CD4-positive, alpha-beta memory T cell (primary cell): ENCODE data around the gene TMEM63B. TPM values are rescaled to one million over a fixed set of nuclear protein-coding genes. Genes with fewer than 3 reads are reported as not detected.
A peak's percentile ranks its signal among the peaks of the same experiment; 100 is the strongest.
"Not testable (repeated sequence)": the region's sequence is repeated elsewhere in the genome, so short reads cannot be mapped to it uniquely, and the experiment has no call there.

ENCODE experiments used
- CTCF ChIA-PET: fragments of 350-600 bp; sonication (Branson Sonifier 250); formaldehyde crosslinking; loops from one replicate; lab custom pipeline; 2021; ENCODE audit warnings: inconsistent platforms; ENCODE audit not compliant: partially characterized antibody; lab: Charles Lee
- POLR2A ChIA-PET: fragments of 350-600 bp; sonication (Branson Sonifier 250); formaldehyde crosslinking; loops from one replicate; lab custom pipeline; 2021; ENCODE audit not compliant: partially characterized antibody; lab: Charles Lee
- DNase-seq, 5 donors: peaks; one replicate each; pipeline versions ENCODE4 v3.0.0 to v3.0.0-alpha.2; 2020 to 2022; ENCODE audit warnings: mixed read lengths in 1 of 5
- H3K27ac ChIP-seq: one replicate; pipeline ENCODE4 v1.7.0; 2013; ENCODE audit warnings: low read depth, low read length
- H3K27me3 ChIP-seq: 2 replicates; pipeline ENCODE4 v1.7.0; 2013; ENCODE audit warnings: mild to moderate bottlenecking, low read length, moderate library complexity; ENCODE audit not compliant: insufficient read depth
- H3K36me3 ChIP-seq: 2 replicates; pipeline ENCODE4 v1.7.0; 2013; ENCODE audit warnings: mild to moderate bottlenecking, low read length, moderate library complexity; ENCODE audit not compliant: insufficient read depth
- H3K4me1 ChIP-seq: 2 replicates; pipeline ENCODE4 v1.7.0; 2013; ENCODE audit warnings: mild to moderate bottlenecking, low read length, moderate library complexity; ENCODE audit not compliant: insufficient read depth
- H3K4me3 ChIP-seq, 2 donors: one replicate each; pipeline ENCODE4 v1.7.0; 2013; ENCODE audit warnings: low read length in 2 of 2, mild to moderate bottlenecking in 1 of 2
- H3K9me3 ChIP-seq, 2 donors: one replicate each; pipeline ENCODE4 v1.7.0; 2013; ENCODE audit warnings: low read length in 2 of 2, control low read depth in 1 of 2; ENCODE audit not compliant: control insufficient read depth in 1 of 2
- H3K27ac Mint-ChIP-seq, 7 donors: one replicate each; pipeline ENCODE4 v1.8.0; 2020 to 2021; ENCODE audit warnings: mixed read lengths in 7 of 7, mild to moderate bottlenecking in 6 of 7, inconsistent platforms in 3 of 7, moderate library complexity in 3 of 7
- H3K27me3 Mint-ChIP-seq, 2 donors: one replicate each; pipeline ENCODE4 v1.8.0; 2020 to 2021; ENCODE audit warnings: mixed read lengths in 2 of 2
- H3K36me3 Mint-ChIP-seq, 2 donors: one replicate each; pipeline ENCODE4 v1.8.0; 2020 to 2021; ENCODE audit warnings: mixed read lengths in 2 of 2, inconsistent platforms in 1 of 2, mild to moderate bottlenecking in 1 of 2
- H3K4me1 Mint-ChIP-seq, 4 donors: one replicate each; pipeline ENCODE4 v1.8.0; 2020 to 2021; ENCODE audit warnings: mixed read lengths in 4 of 4, mild to moderate bottlenecking in 1 of 4
- H3K4me3 Mint-ChIP-seq, 8 donors: one replicate each; pipeline ENCODE4 v1.8.0; 2020 to 2021; ENCODE audit warnings: mixed read lengths in 8 of 8, mild to moderate bottlenecking in 7 of 8, moderate library complexity in 6 of 8, inconsistent platforms in 3 of 8
- H3K9me3 Mint-ChIP-seq, 8 donors: one replicate each; pipeline ENCODE4 v1.8.0; 2020 to 2021; ENCODE audit warnings: mixed read lengths in 8 of 8, mild to moderate bottlenecking in 5 of 8, inconsistent platforms in 3 of 8, moderate library complexity in 1 of 8
- intact Hi-C: fragments of 100-400 bp; cut with micrococcal nuclease; formaldehyde crosslinking; loops from one replicate; pipeline ENCODE4 v1.15.1; 2023
- polyA plus RNA-seq, 2 donors: library from polyadenylated mRNA; unstranded; fragments of 300-500 nt; fragmentation: Illumina TruSeq; gene quantifications; one replicate each; pipeline ENCODE4 v1.2.3, GENCODE V29; 2021
- total RNA-seq, 2 experiments: library from RNA; stranded (reverse); gene quantifications; one replicate each; pipeline ENCODE4 v1.2.3, GENCODE V29; 2021

The TMEM63B gene
- total and polyA plus RNA-seq, 4 experiments from 2014 or later: 0.91 to 24.1 (median 11.5) TPM

DNA sequence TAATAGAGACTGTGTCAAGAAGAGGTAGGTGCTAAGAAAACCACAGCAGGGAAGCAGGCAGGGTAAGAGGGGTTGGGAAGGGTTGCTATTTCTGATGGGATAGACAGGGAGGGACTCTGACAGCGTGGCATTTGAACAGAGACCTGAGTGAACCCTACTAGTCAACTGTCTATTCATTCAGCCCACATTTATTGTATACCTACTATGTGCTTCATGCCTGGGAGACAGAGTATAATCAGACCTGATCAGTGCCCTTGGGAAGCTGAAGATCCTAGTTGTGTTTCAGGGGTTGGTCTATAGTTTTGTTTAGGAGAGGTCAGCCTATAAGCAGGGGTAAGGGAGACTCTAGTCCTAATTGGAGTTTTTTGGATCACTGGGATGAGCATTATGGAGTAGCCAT, 16.4 kb downstream of the TMEM63B start:
- intact Hi-C loops: no loop called here
- H3K27me3 ChIP-seq: no peaks in the 10 kb centered on the region
- peaks cover 31 to 58% of the 10 kb centered on the region in 2 donors for H3K36me3 Mint-ChIP-seq
- POLR2A ChIA-PET: interaction anchor here (0.9 kb wide), 1 partner anchor 10 kb away, joined by 3 read pairs; no protein-coding TSS in a partner anchor
- no peak overlapping the region for H3K4me3 Mint-ChIP-seq
- peak overlapping the region in 3 of 7 donors; percentile 13 to 71 (median 16) for H3K27ac Mint-ChIP-seq
- no peaks in the 10 kb centered on the region for H3K27me3 Mint-ChIP-seq
- H3K4me1 Mint-ChIP-seq: peaks cover 0 to 2% (median 0%) of the 10 kb centered on the region in 4 donors
- DNase-seq: no peak
- H3K9me3 ChIP-seq: no peaks in the 10 kb centered on the region
- no peak overlapping the region for H3K4me3 ChIP-seq
- no peak overlapping the region for H3K27ac ChIP-seq
- peaks cover 16% of the 10 kb centered on the region for H3K36me3 ChIP-seq
- H3K9me3 Mint-ChIP-seq: no peaks in the 10 kb centered on the region
- H3K4me1 ChIP-seq: no peaks in the 10 kb centered on the region
- CTCF ChIA-PET: interaction anchor here (2.7 kb wide), 1 partner anchor 46 kb away, joined by 11 read pairs; no protein-coding TSS in a partner anchor

DNA sequence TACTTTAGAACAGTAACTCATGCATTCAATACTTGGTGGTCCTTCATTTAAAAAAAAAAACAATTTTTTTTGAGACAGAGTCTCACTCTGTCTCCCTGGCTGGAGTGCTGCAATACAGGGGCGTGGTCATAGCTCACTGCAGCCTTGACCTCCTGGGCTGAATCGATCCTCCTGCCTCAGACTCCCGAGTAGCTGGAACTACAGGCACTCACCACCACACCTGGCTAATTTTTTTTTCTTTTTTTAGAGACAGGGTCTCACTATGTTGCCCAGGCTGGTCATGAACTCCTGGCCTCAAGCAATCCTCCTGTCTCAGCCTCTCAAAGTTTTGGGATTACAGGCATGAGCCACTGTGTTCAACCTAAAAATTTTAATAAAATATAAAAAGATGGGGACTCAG, 17.2 kb downstream of the TMEM63B start:
- H3K27ac ChIP-seq, H3K27ac Mint-ChIP-seq, intact Hi-C loops, POLR2A ChIA-PET, H3K27me3 Mint-ChIP-seq, H3K27me3 ChIP-seq, H3K4me3 ChIP-seq, H3K4me1 Mint-ChIP-seq, H3K4me3 Mint-ChIP-seq, H3K9me3 ChIP-seq, H3K9me3 Mint-ChIP-seq, DNase-seq, H3K4me1 ChIP-seq: not testable (repeated sequence)
- peaks cover 20% of the 10 kb centered on the region for H3K36me3 ChIP-seq
- H3K36me3 Mint-ChIP-seq: peaks cover 35 to 64% of the 10 kb centered on the region in 2 donors
- CTCF ChIA-PET: interaction anchor here (0.7 to 2.7 kb wide), 2 partner anchors 15 to 47 kb away, joined by 3 to 11 read pairs; no protein-coding TSS in a partner anchor

DNA sequence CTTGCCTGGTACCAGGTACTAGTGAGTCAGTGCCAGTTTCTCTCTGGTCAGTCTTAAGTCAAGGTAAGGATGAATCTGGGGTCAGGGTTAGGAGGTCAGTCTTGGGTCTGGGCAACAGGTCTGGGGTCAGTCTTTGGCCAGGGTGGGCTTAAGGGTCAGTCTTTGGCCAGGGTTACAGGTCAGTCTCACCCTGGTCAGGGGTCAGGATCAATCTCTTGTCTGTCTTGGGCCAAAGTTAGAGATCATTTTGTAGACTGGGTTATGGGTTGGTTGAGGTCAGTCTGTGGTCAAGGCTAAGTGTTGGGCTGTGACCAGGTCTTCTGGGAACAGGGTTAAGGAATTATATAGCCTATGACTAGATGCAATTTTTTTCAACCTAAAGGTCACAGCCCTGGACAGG, 18.5 kb downstream of the TMEM63B start:
- H3K27ac ChIP-seq: no peak overlapping the region
- H3K9me3 ChIP-seq: no peaks in the 10 kb centered on the region
- Mint-ChIP-seq H3K4me3 (no peak overlapping the region), H3K36me3 (peaks cover 22 to 53% of the 10 kb centered on the region in 2 donors), H3K4me1 (peaks cover 0 to 2% (median 0%) of the 10 kb centered on the region in 4 donors), H3K27me3 (no peaks in the 10 kb centered on the region), H3K9me3 (no peaks in the 10 kb centered on the region), H3K27ac (peak overlapping the region in 3 of 7 donors; percentile 2 to 59 (median 43))
- H3K4me3 ChIP-seq: no peak overlapping the region
- no peak for DNase-seq
- peaks cover 16% of the 10 kb centered on the region for H3K36me3 ChIP-seq
- ChIA-PET CTCF (interaction anchor here (1.5 kb wide), 1 partner anchor 46 kb away, joined by 4 read pairs; no protein-coding TSS in a partner anchor), POLR2A (no interaction called here)
- no peaks in the 10 kb centered on the region for H3K27me3 ChIP-seq
- intact Hi-C loops: no loop called here
- no peaks in the 10 kb centered on the region for H3K4me1 ChIP-seq

DNA sequence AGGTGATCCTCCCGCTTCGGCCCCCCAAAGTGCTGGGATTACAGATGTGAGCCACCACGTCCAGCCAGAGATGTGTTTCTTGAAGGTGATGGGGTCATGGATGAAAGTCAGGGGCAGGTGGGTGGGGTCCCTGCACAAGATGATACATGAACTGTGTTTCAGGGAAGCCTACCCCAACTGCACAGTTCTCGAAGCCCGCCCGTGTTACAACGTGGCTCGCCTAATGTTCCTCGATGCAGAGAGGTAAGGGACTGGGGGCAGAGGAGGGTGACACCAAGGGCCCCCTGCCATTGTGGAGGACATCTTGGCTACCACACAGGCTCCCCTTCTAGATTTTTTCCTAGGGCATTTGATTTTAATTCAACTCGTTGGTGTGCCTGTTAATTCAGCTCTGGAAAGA, 19.3 kb downstream of the TMEM63B start:
- Histone ChIP-seq H3K4me3 (no peak overlapping the region), H3K27me3 (no peaks in the 10 kb centered on the region), H3K9me3 (no peaks in the 10 kb centered on the region), H3K27ac (no peak overlapping the region), H3K36me3 (peaks cover 16% of the 10 kb centered on the region), H3K4me1 (peaks cover 4% of the 10 kb centered on the region)
- no peaks in the 10 kb centered on the region for H3K9me3 Mint-ChIP-seq
- no peak overlapping the region for H3K4me3 Mint-ChIP-seq
- POLR2A ChIA-PET: no interaction called here
- H3K27me3 Mint-ChIP-seq: no peaks in the 10 kb centered on the region
- H3K36me3 Mint-ChIP-seq: peaks cover 15 to 45% of the 10 kb centered on the region in 2 donors
- H3K4me1 Mint-ChIP-seq: peaks cover 3 to 8% (median 6%) of the 10 kb centered on the region in 4 donors
- DNase-seq: peak in 1 of 5 donors; percentile 11
- intact Hi-C loops: no loop called here
- CTCF ChIA-PET: interaction anchor here (0.9 to 2.0 kb wide), 4 partner anchors 12 to 50 kb away, joined by 3 to 5 read pairs (median 4); partner anchors contain the start of gene CAPN11
- peak overlapping the region in 1 of 7 donors; percentile 69 for H3K27ac Mint-ChIP-seq

DNA sequence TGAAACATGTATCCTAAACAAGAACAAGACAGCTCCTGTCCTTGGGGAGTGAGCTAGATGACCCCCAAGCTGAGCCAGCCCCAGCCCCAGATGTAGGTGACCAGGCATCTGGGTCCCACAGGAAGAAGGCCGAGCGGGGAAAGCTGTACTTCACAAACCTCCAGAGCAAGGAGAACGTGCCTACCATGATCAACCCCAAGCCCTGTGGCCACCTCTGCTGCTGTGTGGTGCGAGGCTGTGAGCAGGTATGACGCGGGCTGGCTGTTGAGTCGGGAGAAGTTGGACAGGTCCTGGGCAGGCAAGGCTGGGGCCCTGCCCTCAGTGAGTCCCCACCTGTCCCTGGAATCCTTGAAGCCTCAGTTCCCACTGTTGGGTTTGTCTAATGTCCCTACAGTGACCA, 19.9 kb downstream of the TMEM63B start:
- ChIA-PET POLR2A (no interaction called here), CTCF (interaction anchor here (0.9 to 2.0 kb wide), 3 partner anchors 11 to 51 kb away, joined by 3 to 5 read pairs (median 3); partner anchors contain the start of gene CAPN11)
- H3K4me1 ChIP-seq: peaks cover 8% of the 10 kb centered on the region
- peaks cover 16% of the 10 kb centered on the region for H3K36me3 ChIP-seq
- H3K4me3 ChIP-seq: no peak overlapping the region
- H3K4me1 Mint-ChIP-seq: peaks cover 3 to 12% (median 6%) of the 10 kb centered on the region in 4 donors
- DNase-seq: peak in 1 of 5 donors; percentile 9
- H3K27me3 ChIP-seq: no peaks in the 10 kb centered on the region
- no peak overlapping the region for H3K27ac ChIP-seq
- intact Hi-C loops: no loop called here
- H3K9me3 ChIP-seq: no peaks in the 10 kb centered on the region
- H3K27ac Mint-ChIP-seq: peak overlapping the region in 1 of 7 donors; percentile 37
- H3K36me3 Mint-ChIP-seq: peaks cover 15 to 44% of the 10 kb centered on the region in 2 donors
- H3K4me3 Mint-ChIP-seq: no peak overlapping the region
- no peaks in the 10 kb centered on the region for H3K27me3 Mint-ChIP-seq
- H3K9me3 Mint-ChIP-seq: no peaks in the 10 kb centered on the region

DNA sequence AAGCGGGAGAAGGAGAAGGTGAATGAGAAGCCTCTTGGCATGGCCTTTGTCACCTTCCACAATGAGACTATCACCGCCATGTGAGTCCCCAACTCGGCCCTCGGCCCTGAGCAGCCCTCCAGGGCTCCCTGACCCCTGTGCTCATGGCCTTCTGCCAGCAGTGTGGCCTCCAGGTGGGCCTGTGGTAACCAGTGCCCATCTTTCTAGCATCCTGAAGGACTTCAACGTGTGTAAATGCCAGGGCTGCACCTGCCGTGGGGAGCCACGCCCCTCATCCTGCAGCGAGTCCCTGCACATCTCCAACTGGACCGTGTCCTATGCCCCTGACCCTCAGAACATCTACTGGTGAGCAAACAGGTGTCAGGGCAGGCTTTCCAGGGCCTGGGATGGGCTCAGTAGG, 21.0 kb downstream of the TMEM63B start:
- Mint-ChIP-seq H3K9me3 (no peaks in the 10 kb centered on the region), H3K27ac (no peak overlapping the region), H3K4me3 (no peak overlapping the region), H3K36me3 (peaks cover 15 to 43% of the 10 kb centered on the region in 2 donors), H3K4me1 (peaks cover 3 to 12% (median 8%) of the 10 kb centered on the region in 4 donors), H3K27me3 (no peaks in the 10 kb centered on the region)
- H3K4me3 ChIP-seq: no peak overlapping the region
- ChIA-PET POLR2A (no interaction called here), CTCF (interaction anchor here (0.7 to 2.0 kb wide), 2 partner anchors 52 to 164 kb away, joined by 3 to 5 read pairs; no protein-coding TSS in a partner anchor)
- no peak overlapping the region for H3K27ac ChIP-seq
- no peaks in the 10 kb centered on the region for H3K9me3 ChIP-seq
- H3K4me1 ChIP-seq: peaks cover 8% of the 10 kb centered on the region
- peak in 1 of 5 donors; percentile 23 for DNase-seq
- peaks cover 16% of the 10 kb centered on the region for H3K36me3 ChIP-seq
- intact Hi-C loops: no loop called here
- no peaks in the 10 kb centered on the region for H3K27me3 ChIP-seq

DNA sequence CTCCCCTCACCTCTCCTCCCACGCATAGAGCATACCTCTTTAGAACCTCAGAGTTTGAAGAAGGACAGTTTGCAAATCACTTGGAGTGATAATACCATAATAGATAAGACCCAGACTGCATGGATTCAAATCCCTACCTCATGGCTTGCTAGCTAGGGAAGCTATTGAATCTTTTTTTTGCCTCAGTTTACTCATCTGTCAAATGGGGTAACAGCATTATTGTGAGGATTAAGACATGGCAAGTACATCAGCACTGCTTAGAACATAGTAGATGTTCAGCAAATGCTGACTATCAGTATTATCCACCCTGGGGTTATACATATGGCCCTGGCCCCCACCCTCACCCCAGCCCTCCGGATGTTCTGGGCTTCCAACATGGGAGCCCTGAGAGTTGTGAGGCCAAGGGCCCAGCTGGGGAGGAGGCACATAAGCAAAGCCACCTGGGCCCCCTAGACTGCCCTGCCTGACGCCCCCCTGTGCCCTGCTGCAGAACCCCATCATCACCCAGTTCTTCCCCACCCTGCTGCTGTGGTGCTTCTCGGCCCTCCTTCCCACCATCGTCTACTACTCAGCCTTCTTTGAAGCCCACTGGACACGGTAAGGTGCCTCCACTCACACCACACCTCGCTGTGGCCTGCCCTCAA, 22.1 kb downstream of the TMEM63B start:
- Mint-ChIP-seq H3K4me3 (no peak overlapping the region), H3K4me1 (peaks cover 3 to 12% (median 7%) of the 10 kb centered on the region in 4 donors), H3K27ac (no peak overlapping the region), H3K36me3 (peaks cover 15 to 34% of the 10 kb centered on the region in 2 donors), H3K27me3 (no peaks in the 10 kb centered on the region), H3K9me3 (no peaks in the 10 kb centered on the region)
- Histone ChIP-seq H3K4me1 (peaks cover 10% of the 10 kb centered on the region), H3K27ac (no peak overlapping the region), H3K36me3 (peaks cover 16% of the 10 kb centered on the region), H3K27me3 (no peaks in the 10 kb centered on the region), H3K9me3 (no peaks in the 10 kb centered on the region), H3K4me3 (no peak overlapping the region)
- ChIA-PET CTCF (interaction anchor here (1.2 to 3.2 kb wide), 3 partner anchors 9 to 52 kb away, joined by 3 to 50 read pairs (median 7); no protein-coding TSS in a partner anchor), POLR2A (interaction anchor here (1.0 kb wide), 1 partner anchor 26 kb away, joined by 3 read pairs; no protein-coding TSS in a partner anchor)
- intact Hi-C loops: loop anchor here (2.0 kb wide), 1 partner anchor 23 kb away; the partner anchor contains the start of genes MRPL14 and TMEM63B
- no peak for DNase-seq
